ENCODE data around the gene CANT1.

GRCh38 chr17:79010304-79010646 is 711 bp upstream of the CANT1 start:
- TF ChIP-seq, protein P1, sequence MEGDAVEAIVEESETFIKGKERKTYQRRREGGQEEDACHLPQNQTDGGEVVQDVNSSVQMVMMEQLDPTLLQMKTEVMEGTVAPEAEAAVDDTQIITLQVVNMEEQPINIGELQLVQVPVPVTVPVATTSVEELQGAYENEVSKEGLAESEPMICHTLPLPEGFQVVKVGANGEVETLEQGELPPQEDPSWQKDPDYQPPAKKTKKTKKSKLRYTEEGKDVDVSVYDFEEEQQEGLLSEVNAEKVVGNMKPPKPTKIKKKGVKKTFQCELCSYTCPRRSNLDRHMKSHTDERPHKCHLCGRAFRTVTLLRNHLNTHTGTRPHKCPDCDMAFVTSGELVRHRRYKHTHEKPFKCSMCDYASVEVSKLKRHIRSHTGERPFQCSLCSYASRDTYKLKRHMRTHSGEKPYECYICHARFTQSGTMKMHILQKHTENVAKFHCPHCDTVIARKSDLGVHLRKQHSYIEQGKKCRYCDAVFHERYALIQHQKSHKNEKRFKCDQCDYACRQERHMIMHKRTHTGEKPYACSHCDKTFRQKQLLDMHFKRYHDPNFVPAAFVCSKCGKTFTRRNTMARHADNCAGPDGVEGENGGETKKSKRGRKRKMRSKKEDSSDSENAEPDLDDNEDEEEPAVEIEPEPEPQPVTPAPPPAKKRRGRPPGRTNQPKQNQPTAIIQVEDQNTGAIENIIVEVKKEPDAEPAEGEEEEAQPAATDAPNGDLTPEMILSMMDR (conservative IDR thresholded peaks at IDR 0.05), result no peak
- TF ChIP-seq EZH2 (IDR thresholded peaks at IDR 0.05; ENCODE audit: low read depth), result no peak

Measured in PC-9 (cell line).